ENCODE measurements around the gene SUCO.

DNA sequence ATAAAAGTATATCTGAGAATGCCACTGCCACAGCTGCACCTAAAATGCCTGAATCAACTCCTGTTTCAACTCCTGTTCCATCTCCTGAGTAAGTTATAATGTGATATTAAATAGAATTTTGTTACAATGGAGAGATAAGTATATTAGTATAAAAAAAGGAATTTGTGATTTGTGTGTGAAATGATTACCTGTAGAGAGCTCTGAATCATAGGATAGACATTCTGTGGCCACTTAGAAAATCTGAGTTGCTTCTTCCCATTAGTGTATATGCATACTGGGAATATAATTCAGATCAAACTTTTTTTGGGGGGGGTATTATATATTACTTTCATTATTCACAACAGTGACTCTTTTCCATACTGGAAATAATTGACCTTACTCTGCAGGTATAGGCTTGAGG, 52.9 kb downstream of the SUCO start:
- TF ChIP-seq CTCF (IDR thresholded peaks at IDR 0.05 in 2 of 3, conservative IDR thresholded peaks at IDR 0.05 in 1 of 3; ENCODE audit: borderline replicate concordance in 1 of 3, insufficient read depth in 1 of 3, low read depth in 2 of 3, low read length in 2 of 3) = no peak
- TF ChIP-seq, protein P1, sequence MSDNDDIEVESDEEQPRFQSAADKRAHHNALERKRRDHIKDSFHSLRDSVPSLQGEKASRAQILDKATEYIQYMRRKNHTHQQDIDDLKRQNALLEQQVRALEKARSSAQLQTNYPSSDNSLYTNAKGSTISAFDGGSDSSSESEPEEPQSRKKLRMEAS (IDR thresholded peaks at IDR 0.05) = no peak
- TF ChIP-seq, protein P2, sequence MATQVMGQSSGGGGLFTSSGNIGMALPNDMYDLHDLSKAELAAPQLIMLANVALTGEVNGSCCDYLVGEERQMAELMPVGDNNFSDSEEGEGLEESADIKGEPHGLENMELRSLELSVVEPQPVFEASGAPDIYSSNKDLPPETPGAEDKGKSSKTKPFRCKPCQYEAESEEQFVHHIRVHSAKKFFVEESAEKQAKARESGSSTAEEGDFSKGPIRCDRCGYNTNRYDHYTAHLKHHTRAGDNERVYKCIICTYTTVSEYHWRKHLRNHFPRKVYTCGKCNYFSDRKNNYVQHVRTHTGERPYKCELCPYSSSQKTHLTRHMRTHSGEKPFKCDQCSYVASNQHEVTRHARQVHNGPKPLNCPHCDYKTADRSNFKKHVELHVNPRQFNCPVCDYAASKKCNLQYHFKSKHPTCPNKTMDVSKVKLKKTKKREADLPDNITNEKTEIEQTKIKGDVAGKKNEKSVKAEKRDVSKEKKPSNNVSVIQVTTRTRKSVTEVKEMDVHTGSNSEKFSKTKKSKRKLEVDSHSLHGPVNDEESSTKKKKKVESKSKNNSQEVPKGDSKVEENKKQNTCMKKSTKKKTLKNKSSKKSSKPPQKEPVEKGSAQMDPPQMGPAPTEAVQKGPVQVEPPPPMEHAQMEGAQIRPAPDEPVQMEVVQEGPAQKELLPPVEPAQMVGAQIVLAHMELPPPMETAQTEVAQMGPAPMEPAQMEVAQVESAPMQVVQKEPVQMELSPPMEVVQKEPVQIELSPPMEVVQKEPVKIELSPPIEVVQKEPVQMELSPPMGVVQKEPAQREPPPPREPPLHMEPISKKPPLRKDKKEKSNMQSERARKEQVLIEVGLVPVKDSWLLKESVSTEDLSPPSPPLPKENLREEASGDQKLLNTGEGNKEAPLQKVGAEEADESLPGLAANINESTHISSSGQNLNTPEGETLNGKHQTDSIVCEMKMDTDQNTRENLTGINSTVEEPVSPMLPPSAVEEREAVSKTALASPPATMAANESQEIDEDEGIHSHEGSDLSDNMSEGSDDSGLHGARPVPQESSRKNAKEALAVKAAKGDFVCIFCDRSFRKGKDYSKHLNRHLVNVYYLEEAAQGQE (IDR thresholded peaks at IDR 0.05; ENCODE audit: low read depth) = no peak
- no peak for TF ChIP-seq POLR2AphosphoS5 (IDR thresholded peaks at IDR 0.05; ENCODE audit: low read depth, low read length)
- no peak for TF ChIP-seq POLR2A (IDR thresholded peaks at IDR 0.05; ENCODE audit: borderline replicate concordance, extremely low read depth, insufficient read depth, insufficient read length)
- TF ChIP-seq, protein P3, sequence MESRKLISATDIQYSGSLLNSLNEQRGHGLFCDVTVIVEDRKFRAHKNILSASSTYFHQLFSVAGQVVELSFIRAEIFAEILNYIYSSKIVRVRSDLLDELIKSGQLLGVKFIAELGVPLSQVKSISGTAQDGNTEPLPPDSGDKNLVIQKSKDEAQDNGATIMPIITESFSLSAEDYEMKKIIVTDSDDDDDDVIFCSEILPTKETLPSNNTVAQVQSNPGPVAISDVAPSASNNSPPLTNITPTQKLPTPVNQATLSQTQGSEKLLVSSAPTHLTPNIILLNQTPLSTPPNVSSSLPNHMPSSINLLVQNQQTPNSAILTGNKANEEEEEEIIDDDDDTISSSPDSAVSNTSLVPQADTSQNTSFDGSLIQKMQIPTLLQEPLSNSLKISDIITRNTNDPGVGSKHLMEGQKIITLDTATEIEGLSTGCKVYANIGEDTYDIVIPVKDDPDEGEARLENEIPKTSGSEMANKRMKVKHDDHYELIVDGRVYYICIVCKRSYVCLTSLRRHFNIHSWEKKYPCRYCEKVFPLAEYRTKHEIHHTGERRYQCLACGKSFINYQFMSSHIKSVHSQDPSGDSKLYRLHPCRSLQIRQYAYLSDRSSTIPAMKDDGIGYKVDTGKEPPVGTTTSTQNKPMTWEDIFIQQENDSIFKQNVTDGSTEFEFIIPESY (IDR thresholded peaks at IDR 0.05; ENCODE audit: extremely low read depth, insufficient replicate concordance, low read length) = no peak

All from HCT116 (cell line).